Panc1 (cell line): ENCODE results near the gene AKAP12.

Experiments
- POLR2AphosphoS5 ChIP-seq: IDR thresholded peaks from 2 replicates; pipeline ENCODE4 v1.6.1; 2012; ENCODE audit warnings: mild to moderate bottlenecking, low read depth, low read length, moderate library complexity
- SIN3A ChIP-seq: IDR thresholded peaks from 2 replicates; pipeline ENCODE4 v1.6.1; 2012; ENCODE audit warnings: low read depth, mild to moderate bottlenecking, low read length, moderate library complexity, borderline replicate concordance; ENCODE audit not compliant: insufficient read depth
- TF ChIP-seq, protein P1 (sequence below): fragments of 450-650 bp; IDR thresholded peaks from 2 replicates; pipeline ENCODE4 v1.5.1; 2017; ENCODE audit warnings: mild to moderate bottlenecking
- TF ChIP-seq, protein P2 (sequence below), 2 experiments: IDR thresholded peaks; 2 replicates each; pipeline ENCODE4 v1.6.1; 2011 to 2012; ENCODE audit warnings: low read depth in 2 of 2, control low read depth in 1 of 2, low read length in 1 of 2, mild to moderate bottlenecking in 1 of 2, moderate library complexity in 1 of 2; ENCODE audit not compliant: insufficient read depth in 1 of 2

DNA sequence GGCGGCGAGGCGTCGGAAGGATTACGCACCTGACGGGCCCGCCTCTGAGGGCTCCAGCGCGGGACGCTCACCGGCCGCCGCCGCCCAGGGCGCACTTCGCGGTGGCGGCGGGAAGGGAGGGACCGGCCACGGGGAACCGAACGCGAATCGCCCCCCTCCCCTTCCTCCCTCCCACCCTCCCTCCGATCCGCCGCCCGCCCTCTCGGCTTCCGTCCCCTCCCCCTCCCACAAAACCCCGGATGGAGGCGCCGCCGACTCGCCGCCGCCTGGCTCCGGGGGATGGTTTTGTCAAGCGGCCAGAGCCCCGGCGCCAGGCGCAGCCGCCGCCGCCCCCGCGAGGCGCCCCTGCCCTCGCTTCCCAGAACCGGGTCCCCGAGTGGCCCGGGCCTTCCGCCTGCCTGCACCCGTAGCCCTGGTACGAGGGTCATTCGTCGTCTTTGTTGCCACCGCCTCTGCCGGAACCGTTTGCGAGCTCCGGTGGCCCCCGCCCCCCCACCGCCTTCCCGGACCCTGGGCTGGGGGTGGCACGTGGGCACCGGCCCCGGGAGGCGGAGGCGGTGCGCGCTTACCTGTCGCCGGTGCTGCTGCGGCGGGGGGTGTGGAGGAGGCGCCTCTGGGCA is 151.2 kb downstream of the AKAP12 start:
- TF ChIP-seq, protein P1, sequence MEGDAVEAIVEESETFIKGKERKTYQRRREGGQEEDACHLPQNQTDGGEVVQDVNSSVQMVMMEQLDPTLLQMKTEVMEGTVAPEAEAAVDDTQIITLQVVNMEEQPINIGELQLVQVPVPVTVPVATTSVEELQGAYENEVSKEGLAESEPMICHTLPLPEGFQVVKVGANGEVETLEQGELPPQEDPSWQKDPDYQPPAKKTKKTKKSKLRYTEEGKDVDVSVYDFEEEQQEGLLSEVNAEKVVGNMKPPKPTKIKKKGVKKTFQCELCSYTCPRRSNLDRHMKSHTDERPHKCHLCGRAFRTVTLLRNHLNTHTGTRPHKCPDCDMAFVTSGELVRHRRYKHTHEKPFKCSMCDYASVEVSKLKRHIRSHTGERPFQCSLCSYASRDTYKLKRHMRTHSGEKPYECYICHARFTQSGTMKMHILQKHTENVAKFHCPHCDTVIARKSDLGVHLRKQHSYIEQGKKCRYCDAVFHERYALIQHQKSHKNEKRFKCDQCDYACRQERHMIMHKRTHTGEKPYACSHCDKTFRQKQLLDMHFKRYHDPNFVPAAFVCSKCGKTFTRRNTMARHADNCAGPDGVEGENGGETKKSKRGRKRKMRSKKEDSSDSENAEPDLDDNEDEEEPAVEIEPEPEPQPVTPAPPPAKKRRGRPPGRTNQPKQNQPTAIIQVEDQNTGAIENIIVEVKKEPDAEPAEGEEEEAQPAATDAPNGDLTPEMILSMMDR: no peak
- TF ChIP-seq POLR2AphosphoS5: 0 out of 2 replicates have a peak, but pooled peaks have one; percentile 27
- TF ChIP-seq, protein P2, sequence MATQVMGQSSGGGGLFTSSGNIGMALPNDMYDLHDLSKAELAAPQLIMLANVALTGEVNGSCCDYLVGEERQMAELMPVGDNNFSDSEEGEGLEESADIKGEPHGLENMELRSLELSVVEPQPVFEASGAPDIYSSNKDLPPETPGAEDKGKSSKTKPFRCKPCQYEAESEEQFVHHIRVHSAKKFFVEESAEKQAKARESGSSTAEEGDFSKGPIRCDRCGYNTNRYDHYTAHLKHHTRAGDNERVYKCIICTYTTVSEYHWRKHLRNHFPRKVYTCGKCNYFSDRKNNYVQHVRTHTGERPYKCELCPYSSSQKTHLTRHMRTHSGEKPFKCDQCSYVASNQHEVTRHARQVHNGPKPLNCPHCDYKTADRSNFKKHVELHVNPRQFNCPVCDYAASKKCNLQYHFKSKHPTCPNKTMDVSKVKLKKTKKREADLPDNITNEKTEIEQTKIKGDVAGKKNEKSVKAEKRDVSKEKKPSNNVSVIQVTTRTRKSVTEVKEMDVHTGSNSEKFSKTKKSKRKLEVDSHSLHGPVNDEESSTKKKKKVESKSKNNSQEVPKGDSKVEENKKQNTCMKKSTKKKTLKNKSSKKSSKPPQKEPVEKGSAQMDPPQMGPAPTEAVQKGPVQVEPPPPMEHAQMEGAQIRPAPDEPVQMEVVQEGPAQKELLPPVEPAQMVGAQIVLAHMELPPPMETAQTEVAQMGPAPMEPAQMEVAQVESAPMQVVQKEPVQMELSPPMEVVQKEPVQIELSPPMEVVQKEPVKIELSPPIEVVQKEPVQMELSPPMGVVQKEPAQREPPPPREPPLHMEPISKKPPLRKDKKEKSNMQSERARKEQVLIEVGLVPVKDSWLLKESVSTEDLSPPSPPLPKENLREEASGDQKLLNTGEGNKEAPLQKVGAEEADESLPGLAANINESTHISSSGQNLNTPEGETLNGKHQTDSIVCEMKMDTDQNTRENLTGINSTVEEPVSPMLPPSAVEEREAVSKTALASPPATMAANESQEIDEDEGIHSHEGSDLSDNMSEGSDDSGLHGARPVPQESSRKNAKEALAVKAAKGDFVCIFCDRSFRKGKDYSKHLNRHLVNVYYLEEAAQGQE (IDR thresholded peaks at IDR 0.05; ENCODE audit: insufficient read depth in 1 of 2, low read depth in 2 of 2, low read length in 1 of 2): no peak
- peak; percentile 49; the same call in 1 of the 2 replicates for TF ChIP-seq SIN3A
